Measurements from ENCODE around the gene PGGHG. TPM values are rescaled to one million over a fixed set of nuclear protein-coding genes. Genes with fewer than 3 reads are reported as not detected.
"Not testable (repeated sequence)": the region's sequence is repeated elsewhere in the genome, so short reads cannot be mapped to it uniquely, and the experiment has no call there.

The PGGHG gene
- polyA plus RNA-seq, 3 donors, result 1.6 to 82.9 (median 2.1) TPM

GRCh38 chr11:317668-318404 is 28.9 kb downstream of the PGGHG start:
- H3K9me3 Mint-ChIP-seq; H4K20me1 ChIP-seq (ENCODE audit: insufficient read depth, low read length); intact Hi-C loops (cut with micrococcal nuclease); H2AFZ ChIP-seq (ENCODE audit: insufficient read depth, low read depth, low read length, poor library complexity, severe bottlenecking); H3K79me2 ChIP-seq (ENCODE audit: insufficient read depth, low read length); DNase-seq; H3K9me3 ChIP-seq (replicated peaks in 1 of 2; ENCODE audit: control insufficient read depth in 1 of 2, insufficient read depth in 1 of 2, low read length in 2 of 2); H3K27ac Mint-ChIP-seq; H3K9ac ChIP-seq (ENCODE audit: insufficient read depth, low read length, poor library complexity, severe bottlenecking); H3K36me3 ChIP-seq (replicated peaks in 1 of 2; ENCODE audit: control insufficient read depth in 1 of 2, insufficient read depth in 2 of 2, low read length in 2 of 2); H3K27ac ChIP-seq (ENCODE audit: low read depth in 1 of 2, low read length in 2 of 2); H3K4me3 ChIP-seq (replicated peaks in 1 of 3; ENCODE audit: low read depth in 2 of 3, low read length in 3 of 3): not testable (repeated sequence)
- TF ChIP-seq, protein P1, sequence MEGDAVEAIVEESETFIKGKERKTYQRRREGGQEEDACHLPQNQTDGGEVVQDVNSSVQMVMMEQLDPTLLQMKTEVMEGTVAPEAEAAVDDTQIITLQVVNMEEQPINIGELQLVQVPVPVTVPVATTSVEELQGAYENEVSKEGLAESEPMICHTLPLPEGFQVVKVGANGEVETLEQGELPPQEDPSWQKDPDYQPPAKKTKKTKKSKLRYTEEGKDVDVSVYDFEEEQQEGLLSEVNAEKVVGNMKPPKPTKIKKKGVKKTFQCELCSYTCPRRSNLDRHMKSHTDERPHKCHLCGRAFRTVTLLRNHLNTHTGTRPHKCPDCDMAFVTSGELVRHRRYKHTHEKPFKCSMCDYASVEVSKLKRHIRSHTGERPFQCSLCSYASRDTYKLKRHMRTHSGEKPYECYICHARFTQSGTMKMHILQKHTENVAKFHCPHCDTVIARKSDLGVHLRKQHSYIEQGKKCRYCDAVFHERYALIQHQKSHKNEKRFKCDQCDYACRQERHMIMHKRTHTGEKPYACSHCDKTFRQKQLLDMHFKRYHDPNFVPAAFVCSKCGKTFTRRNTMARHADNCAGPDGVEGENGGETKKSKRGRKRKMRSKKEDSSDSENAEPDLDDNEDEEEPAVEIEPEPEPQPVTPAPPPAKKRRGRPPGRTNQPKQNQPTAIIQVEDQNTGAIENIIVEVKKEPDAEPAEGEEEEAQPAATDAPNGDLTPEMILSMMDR (IDR thresholded peaks at IDR 0.05), result peak; percentile 25
- Mint-ChIP-seq H3K36me3 (peaks cover 9 to 16% of the 10 kb centered on the region in 2 donors), H3K4me3 (peak overlapping the region in 1 of 2 donors; percentile 57), H3K4me1 (peaks cover 42% of the 10 kb centered on the region), H3K27me3 (ENCODE audit: low read depth in 3 of 3) (peaks cover 17 to 54% (median 49%) of the 10 kb centered on the region in 3 donors)
- peaks cover 4 to 36% of the 10 kb centered on the region in 2 donors for H3K27me3 ChIP-seq (ENCODE audit: control insufficient read depth in 2 of 2, insufficient read depth in 2 of 2, low read length in 2 of 2)
- no CpG with 5 or more reads among the region's 30 CpGs for WGBS (ENCODE audit: insufficient coverage)
- peaks cover 39 to 56% of the 10 kb centered on the region in 2 donors for H3K4me1 ChIP-seq (ENCODE audit: control insufficient read depth in 1 of 2, insufficient read depth in 2 of 2, low read length in 2 of 2)
- peak overlapping the region; percentile 22 for H3K4me2 ChIP-seq (replicated peaks; ENCODE audit: extremely low read depth, low read length, poor library complexity, severe bottlenecking)

- H3K9ac ChIP-seq (ENCODE audit: insufficient read depth, low read length, poor library complexity, severe bottlenecking), result peak overlapping the region; percentile 51
- TF ChIP-seq, protein P1 (IDR thresholded peaks at IDR 0.05), result peak; percentile 22
- H3K4me3 ChIP-seq (replicated peaks in 1 of 3; ENCODE audit: low read depth in 2 of 3, low read length in 3 of 3), result peak overlapping the region; percentile 18 to 85 (median 53)
- H3K9me3 Mint-ChIP-seq; H3K9me3 ChIP-seq (replicated peaks in 1 of 2; ENCODE audit: control insufficient read depth in 1 of 2, insufficient read depth in 1 of 2, low read length in 2 of 2); intact Hi-C loops (cut with micrococcal nuclease); H3K79me2 ChIP-seq (ENCODE audit: insufficient read depth, low read length); H4K20me1 ChIP-seq (ENCODE audit: insufficient read depth, low read length); H2AFZ ChIP-seq (ENCODE audit: insufficient read depth, low read depth, low read length, poor library complexity, severe bottlenecking); H3K36me3 ChIP-seq (replicated peaks in 1 of 2; ENCODE audit: control insufficient read depth in 1 of 2, insufficient read depth in 2 of 2, low read length in 2 of 2); DNase-seq; H3K27ac Mint-ChIP-seq; H3K4me3 Mint-ChIP-seq; H3K27ac ChIP-seq (ENCODE audit: low read depth in 1 of 2, low read length in 2 of 2): not testable (repeated sequence)
- Mint-ChIP-seq H3K4me1 (peaks cover 34% of the 10 kb centered on the region), H3K36me3 (peaks cover 6 to 16% of the 10 kb centered on the region in 2 donors), H3K27me3 (ENCODE audit: low read depth in 3 of 3) (peaks cover 17 to 54% (median 46%) of the 10 kb centered on the region in 3 donors)
- H3K4me1 ChIP-seq (ENCODE audit: control insufficient read depth in 1 of 2, insufficient read depth in 2 of 2, low read length in 2 of 2), result peaks cover 32 to 48% of the 10 kb centered on the region in 2 donors
- H3K4me2 ChIP-seq (replicated peaks; ENCODE audit: extremely low read depth, low read length, poor library complexity, severe bottlenecking), result peak overlapping the region; percentile 60
- no CpG with 5 or more reads among the region's 79 CpGs for WGBS (ENCODE audit: insufficient coverage)
- peaks cover 4 to 36% of the 10 kb centered on the region in 2 donors for H3K27me3 ChIP-seq (ENCODE audit: control insufficient read depth in 2 of 2, insufficient read depth in 2 of 2, low read length in 2 of 2)
These were observed 29.6 kb downstream of the PGGHG start for GRCh38 chr11:318405-319120.

DNA sequence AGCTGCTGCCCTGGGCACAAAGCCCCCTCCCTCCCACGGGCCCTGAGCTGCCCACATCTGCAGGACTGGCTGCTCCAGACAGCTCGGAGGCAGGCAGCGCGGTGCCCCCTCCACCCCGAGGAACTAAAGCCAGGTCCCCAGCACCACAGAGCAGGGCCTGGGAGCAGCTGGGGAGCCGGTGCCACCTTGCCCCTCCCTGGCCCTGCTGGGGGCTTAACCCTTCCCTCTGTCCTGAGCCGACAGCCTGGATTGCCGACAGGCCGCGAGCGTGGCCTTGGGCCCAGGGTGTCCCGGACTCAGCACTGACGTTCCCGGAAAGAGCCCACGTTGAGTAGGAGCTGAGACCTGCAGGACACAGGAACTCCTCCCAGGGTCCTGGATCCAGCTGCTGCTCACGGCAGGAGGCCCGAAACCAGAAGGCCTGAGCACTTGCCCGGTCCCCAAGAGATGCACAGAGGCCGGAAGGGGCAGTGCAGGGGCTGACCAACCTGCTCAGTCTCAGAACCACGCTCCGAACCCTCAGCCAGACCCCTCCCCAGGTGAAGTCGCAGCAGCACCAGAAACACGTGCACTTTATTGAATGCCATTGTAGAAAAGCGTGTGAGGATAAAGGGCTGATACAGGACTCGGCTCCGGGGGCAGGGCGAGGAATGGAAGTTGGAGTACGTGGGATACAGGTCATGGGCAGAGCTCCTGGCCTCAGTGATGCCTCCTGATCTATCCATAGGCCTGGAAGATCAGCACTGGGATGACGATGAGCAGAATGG is 30.4 kb downstream of the PGGHG start:
- intact Hi-C loops (cut with micrococcal nuclease); H3K79me2 ChIP-seq (ENCODE audit: insufficient read depth, low read length); H3K9me3 ChIP-seq (replicated peaks in 1 of 2; ENCODE audit: control insufficient read depth in 1 of 2, insufficient read depth in 1 of 2, low read length in 2 of 2); DNase-seq; H3K27ac ChIP-seq (ENCODE audit: low read depth in 1 of 2, low read length in 2 of 2); H3K36me3 ChIP-seq (replicated peaks in 1 of 2; ENCODE audit: control insufficient read depth in 1 of 2, insufficient read depth in 2 of 2, low read length in 2 of 2); H4K20me1 ChIP-seq (ENCODE audit: insufficient read depth, low read length); H2AFZ ChIP-seq (ENCODE audit: insufficient read depth, low read depth, low read length, poor library complexity, severe bottlenecking); H3K9me3 Mint-ChIP-seq: not testable (repeated sequence)
- peak overlapping the region; percentile 51 for H3K9ac ChIP-seq (ENCODE audit: insufficient read depth, low read length, poor library complexity, severe bottlenecking)
- peak overlapping the region; percentile 35 to 85 (median 53) for H3K4me3 ChIP-seq (replicated peaks in 1 of 3; ENCODE audit: low read depth in 2 of 3, low read length in 3 of 3)
- Mint-ChIP-seq H3K4me1 (peaks cover 27% of the 10 kb centered on the region), H3K4me3 (peak overlapping the region; percentile 96 to 99), H3K27ac (peak overlapping the region in 5 of 7 donors; percentile 46 to 93 (median 68)), H3K27me3 (ENCODE audit: low read depth in 3 of 3) (peaks cover 16 to 56% (median 44%) of the 10 kb centered on the region in 3 donors), H3K36me3 (peaks cover 6 to 16% of the 10 kb centered on the region in 2 donors)
- 53% methylated on average over 11 of the region's 29 CpGs for WGBS (ENCODE audit: insufficient coverage)
- peak overlapping the region; percentile 60 for H3K4me2 ChIP-seq (replicated peaks; ENCODE audit: extremely low read depth, low read length, poor library complexity, severe bottlenecking)
- H3K4me1 ChIP-seq (ENCODE audit: control insufficient read depth in 1 of 2, insufficient read depth in 2 of 2, low read length in 2 of 2), result peaks cover 25 to 41% of the 10 kb centered on the region in 2 donors
- peaks cover 4 to 36% of the 10 kb centered on the region in 2 donors for H3K27me3 ChIP-seq (ENCODE audit: control insufficient read depth in 2 of 2, insufficient read depth in 2 of 2, low read length in 2 of 2)

Measured in CD14-positive monocyte (primary cell).